ENCODE measurements around the gene KCNC1. TPM values are rescaled to one million over a fixed set of nuclear protein-coding genes. Genes with fewer than 3 reads are reported as not detected.

Gene KCNC1
- total and polyA plus RNA-seq, 3 donors from 2014 or later, result 3.3 to 5.8 (median 5.2) TPM

DNA sequence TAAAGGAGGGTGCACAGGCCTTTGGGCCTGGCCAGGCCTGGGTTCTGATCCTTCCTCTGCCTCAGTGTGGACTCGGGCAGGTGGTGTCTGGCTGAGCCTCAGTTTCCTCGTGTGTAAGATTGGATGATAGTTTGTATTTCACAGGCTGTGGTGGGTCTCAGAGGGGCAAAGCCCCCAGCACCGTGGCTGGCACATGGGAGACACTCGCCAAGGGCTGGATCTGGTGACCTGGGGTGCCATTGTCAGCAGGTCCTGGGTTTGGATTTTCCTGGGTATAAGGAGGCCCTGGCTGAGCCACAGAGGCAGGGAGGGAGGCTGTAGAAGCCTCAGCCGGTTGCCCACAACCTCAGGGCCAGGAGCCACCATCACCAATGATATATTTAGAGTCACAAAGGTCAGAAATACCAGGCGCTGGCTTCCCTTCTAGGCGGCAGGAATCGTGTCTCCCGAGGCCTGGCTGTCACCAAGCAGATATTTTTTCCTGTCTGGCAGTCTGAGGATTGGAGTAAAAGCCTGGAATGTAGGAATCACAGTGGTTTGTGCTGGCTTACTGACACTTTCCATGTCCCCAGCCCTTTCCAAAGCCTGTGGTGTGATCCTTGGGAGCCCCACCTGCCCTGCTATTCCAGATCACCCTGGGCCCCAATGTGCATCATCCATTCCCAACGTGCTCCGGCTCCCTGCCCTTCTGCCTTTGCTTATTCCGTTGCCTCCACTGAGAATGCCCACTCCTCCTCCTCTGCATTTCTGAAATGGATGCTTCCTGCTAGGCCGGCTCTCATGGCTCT lies 15.6 kb downstream of the KCNC1 start:
- intact Hi-C loops (cut with DNase I; ENCODE audit: low total_unique reads), result no loop called here
- no peak for DNase-seq
- H3K4me3 ChIP-seq, result no peak overlapping the region
- no peak overlapping the region for H3K27ac ChIP-seq
- H3K4me1 ChIP-seq, result no peaks in the 10 kb centered on the region
- H3K27me3 ChIP-seq, result no peaks in the 10 kb centered on the region
- WGBS, 2 donors, result 71 to 75% methylated on average over 13 of the region's 13 CpGs
- no peaks in the 10 kb centered on the region for H3K36me3 ChIP-seq (ENCODE audit: low read depth, missing control alignments)
- no peaks in the 10 kb centered on the region for H3K9me3 ChIP-seq
- TF ChIP-seq POLR2A (IDR thresholded peaks at IDR 0.05), result no peak
- TF ChIP-seq, protein P1, sequence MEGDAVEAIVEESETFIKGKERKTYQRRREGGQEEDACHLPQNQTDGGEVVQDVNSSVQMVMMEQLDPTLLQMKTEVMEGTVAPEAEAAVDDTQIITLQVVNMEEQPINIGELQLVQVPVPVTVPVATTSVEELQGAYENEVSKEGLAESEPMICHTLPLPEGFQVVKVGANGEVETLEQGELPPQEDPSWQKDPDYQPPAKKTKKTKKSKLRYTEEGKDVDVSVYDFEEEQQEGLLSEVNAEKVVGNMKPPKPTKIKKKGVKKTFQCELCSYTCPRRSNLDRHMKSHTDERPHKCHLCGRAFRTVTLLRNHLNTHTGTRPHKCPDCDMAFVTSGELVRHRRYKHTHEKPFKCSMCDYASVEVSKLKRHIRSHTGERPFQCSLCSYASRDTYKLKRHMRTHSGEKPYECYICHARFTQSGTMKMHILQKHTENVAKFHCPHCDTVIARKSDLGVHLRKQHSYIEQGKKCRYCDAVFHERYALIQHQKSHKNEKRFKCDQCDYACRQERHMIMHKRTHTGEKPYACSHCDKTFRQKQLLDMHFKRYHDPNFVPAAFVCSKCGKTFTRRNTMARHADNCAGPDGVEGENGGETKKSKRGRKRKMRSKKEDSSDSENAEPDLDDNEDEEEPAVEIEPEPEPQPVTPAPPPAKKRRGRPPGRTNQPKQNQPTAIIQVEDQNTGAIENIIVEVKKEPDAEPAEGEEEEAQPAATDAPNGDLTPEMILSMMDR (IDR thresholded peaks at IDR 0.05), result no peak

- intact Hi-C loops (cut with DNase I; ENCODE audit: low total_unique reads), result no loop called here
- Histone ChIP-seq H3K27ac (no peak overlapping the region), H3K4me3 (no peak overlapping the region), H3K9me3 (no peaks in the 10 kb centered on the region), H3K4me1 (no peaks in the 10 kb centered on the region), H3K36me3 (ENCODE audit: low read depth, missing control alignments) (no peaks in the 10 kb centered on the region), H3K27me3 (no peaks in the 10 kb centered on the region)
- WGBS, 2 donors, result 77 to 89% methylated on average over 2 of the region's 2 CpGs
- no peak for TF ChIP-seq POLR2A (IDR thresholded peaks at IDR 0.05)
- TF ChIP-seq, protein P1 (IDR thresholded peaks at IDR 0.05), result no peak
- no peak for DNase-seq
These were observed 16.2 kb downstream of the KCNC1 start for GRCh38 chr11:17750801-17751165.

- WGBS, 2 donors, result 73% methylated on average over 2 of the region's 2 CpGs; no CpG with 5 or more reads in 1 of the 2 donors
These were observed 17.0 kb downstream of the KCNC1 start for GRCh38 chr11:17751558-17751957.

GRCh38 chr11:17752144-17752543 lies 17.6 kb downstream of the KCNC1 start:
- H3K4me3 ChIP-seq, result no peak overlapping the region

More at GRCh38 chr11:17751558-17751957, 17.0 kb downstream of the KCNC1 start:
- H3K27me3 ChIP-seq, result no peaks in the 10 kb centered on the region
- no peak for DNase-seq
- no peaks in the 10 kb centered on the region for H3K36me3 ChIP-seq (ENCODE audit: low read depth, missing control alignments)
- intact Hi-C loops (cut with DNase I; ENCODE audit: low total_unique reads), result no loop called here
- no peaks in the 10 kb centered on the region for H3K4me1 ChIP-seq
- TF ChIP-seq, protein P1 (IDR thresholded peaks at IDR 0.05), result no peak
- TF ChIP-seq POLR2A (IDR thresholded peaks at IDR 0.05), result no peak
- H3K4me3 ChIP-seq, result no peak overlapping the region
- H3K9me3 ChIP-seq, result no peaks in the 10 kb centered on the region
- no peak overlapping the region for H3K27ac ChIP-seq

More at GRCh38 chr11:17752144-17752543, 17.6 kb downstream of the KCNC1 start:
- intact Hi-C loops (cut with DNase I; ENCODE audit: low total_unique reads), result no loop called here
- H3K9me3 ChIP-seq, result no peaks in the 10 kb centered on the region
- TF ChIP-seq POLR2A (IDR thresholded peaks at IDR 0.05), result no peak
- TF ChIP-seq, protein P1 (IDR thresholded peaks at IDR 0.05), result no peak
- H3K27me3 ChIP-seq, result no peaks in the 10 kb centered on the region
- 46 to 83% methylated on average over 6 to 7 of the region's 7 CpGs for WGBS, 2 donors
- DNase-seq, result no peak
- H3K27ac ChIP-seq, result no peak overlapping the region
- H3K4me1 ChIP-seq, result no peaks in the 10 kb centered on the region
- H3K36me3 ChIP-seq (ENCODE audit: low read depth, missing control alignments), result no peaks in the 10 kb centered on the region
